GM18873 (cell line): ENCODE results near the gene RSU1.

Source experiments
- ATAC-seq: cut with Tn5 transposase; IDR thresholded peaks from one replicate; pipeline ENCODE4 v1.9.1; 2021; ENCODE audit warnings: mild to moderate bottlenecking, moderate library complexity, moderate number of reproducible peaks; ENCODE audit not compliant: unreplicated experiment, low FRiP score

Gene RSU1

DNA sequence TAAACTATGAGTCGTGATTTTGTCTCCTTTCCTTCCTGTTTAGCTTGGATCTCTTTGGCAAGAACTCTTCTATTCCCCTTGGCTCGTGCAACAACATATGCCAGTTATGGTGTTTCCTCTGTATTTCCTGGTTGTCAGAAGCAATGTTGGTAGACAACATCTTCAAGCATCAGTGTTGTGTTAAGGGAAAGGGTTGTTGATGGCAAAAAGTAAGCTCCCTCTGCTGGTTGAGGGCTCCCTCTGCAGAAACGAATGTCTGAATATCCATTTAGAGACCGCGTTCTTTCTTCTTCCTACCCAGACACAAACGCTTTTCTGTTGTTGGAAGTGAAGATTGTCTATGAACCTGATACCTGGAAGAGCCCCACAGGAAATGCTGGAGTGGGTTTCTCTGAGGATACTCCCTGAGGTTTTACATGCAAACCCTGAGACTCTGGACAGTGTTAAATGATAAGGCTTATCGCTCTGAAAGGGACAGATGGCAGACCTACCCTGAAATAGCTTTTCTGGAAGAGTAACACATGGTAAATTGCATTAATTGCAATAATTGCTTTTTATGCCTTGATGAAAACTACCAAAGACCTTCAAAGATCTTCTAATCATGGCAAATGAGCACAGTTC is 272.0 kb downstream of the RSU1 start:
- no peak for ATAC-seq

- ATAC-seq, result no peak
These were observed 272.6 kb downstream of the RSU1 start for GRCh38 chr10:16544591-16544990.

DNA sequence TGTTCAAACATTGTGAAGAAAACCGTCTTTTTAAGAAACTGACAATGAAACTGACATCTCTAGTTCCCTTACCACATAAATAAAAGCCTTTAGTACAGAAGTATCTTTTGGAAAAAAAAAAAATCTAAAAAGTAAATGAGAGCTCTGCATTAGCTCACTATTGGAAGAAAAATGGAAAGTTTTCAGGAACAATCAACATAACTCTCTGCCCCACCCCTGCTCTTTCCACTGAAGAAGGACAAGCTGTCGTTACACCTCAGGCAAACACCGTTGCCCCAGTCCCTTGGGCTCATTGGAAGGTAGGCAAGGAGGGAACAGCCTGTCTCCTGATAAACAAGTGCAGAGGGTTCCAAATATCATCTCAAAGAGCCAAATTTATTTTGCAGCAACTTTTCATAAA is 273.1 kb downstream of the RSU1 start:
- no peak for ATAC-seq
